ENCODE measurements around the gene ENKD1. TPM values are rescaled to one million over a fixed set of nuclear protein-coding genes. Genes with fewer than 3 reads are reported as not detected.

The ENKD1 gene
- total and polyA plus RNA-seq, 2 of the 13 experiments (the other 11 are each of a cell fraction or from before 2014, with no cell fraction given) = 10.8 to 20.8 TPM

DNA sequence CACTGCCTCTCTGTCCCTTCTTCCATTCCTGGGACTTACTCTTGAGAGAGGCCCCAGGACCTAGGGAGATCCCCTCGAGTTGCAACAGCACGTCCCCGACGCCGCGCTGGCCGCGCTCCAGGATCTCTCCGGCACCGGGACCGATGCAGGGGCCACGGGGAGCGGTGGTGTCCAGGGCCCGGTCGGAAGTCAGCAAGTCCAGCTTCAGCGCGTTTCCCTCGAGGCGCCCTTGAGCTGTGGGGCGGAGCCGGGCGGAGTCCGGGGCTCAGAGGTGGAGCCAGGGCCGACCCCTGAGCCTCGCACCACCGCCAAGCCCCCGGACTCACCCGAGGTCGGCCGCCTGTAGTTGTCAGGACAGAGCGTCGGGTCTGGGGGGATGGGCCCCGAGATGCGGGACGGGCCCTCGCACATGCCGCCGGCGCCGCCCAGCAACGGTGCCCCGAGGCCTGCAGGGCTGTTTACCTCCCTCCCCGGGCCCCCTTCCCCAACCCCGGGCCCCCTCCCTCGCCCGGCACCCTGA, 458 bp downstream of the ENKD1 start (continued):
- TF ChIP-seq SKIL (CRISPR knock-in tag; IDR thresholded peaks at IDR 0.05; ENCODE audit: borderline replicate concordance) (0 out of 2 replicates have a peak, but pooled peaks have one; percentile 8), ZKSCAN1 (IDR thresholded peaks at IDR 0.05; ENCODE audit: low read length) (no peak), RCOR2 (CRISPR knock-in tag; IDR thresholded peaks at IDR 0.05) (no peak), TFAP4 (IDR thresholded peaks at IDR 0.05; ENCODE audit: borderline replicate concordance, low read depth) (no peak), ZNF589 (CRISPR knock-in tag; conservative IDR thresholded peaks at IDR 0.05) (0 out of 2 replicates have a peak, but pooled peaks have one; percentile 49), CAMTA2 (CRISPR knock-in tag; IDR thresholded peaks at IDR 0.05; ENCODE audit: borderline replicate concordance) (peak; percentile 70; the same call in 1 of the 2 replicates), ZNF282 (IDR thresholded peaks at IDR 0.05; ENCODE audit: partially characterized antibody) (no peak), HOXA7 (CRISPR knock-in tag; IDR thresholded peaks at IDR 0.05) (no peak), HCFC1 (IDR thresholded peaks at IDR 0.05; ENCODE audit: low read depth, low read length) (no peak), ARID5B (CRISPR knock-in tag; IDR thresholded peaks at IDR 0.05) (no peak; the same call in 1 of the 2 replicates), ZNF264 (CRISPR knock-in tag; IDR thresholded peaks at IDR 0.05) (peak; percentile 29), IRF2 (CRISPR knock-in tag; IDR thresholded peaks at IDR 0.05) (0 out of 2 replicates have a peak, but pooled peaks have one; percentile 40), ZNF776 (CRISPR knock-in tag; IDR thresholded peaks at IDR 0.05) (peak; percentile 82; the same call in 1 of the 2 replicates)
- TF ChIP-seq, protein P1, sequence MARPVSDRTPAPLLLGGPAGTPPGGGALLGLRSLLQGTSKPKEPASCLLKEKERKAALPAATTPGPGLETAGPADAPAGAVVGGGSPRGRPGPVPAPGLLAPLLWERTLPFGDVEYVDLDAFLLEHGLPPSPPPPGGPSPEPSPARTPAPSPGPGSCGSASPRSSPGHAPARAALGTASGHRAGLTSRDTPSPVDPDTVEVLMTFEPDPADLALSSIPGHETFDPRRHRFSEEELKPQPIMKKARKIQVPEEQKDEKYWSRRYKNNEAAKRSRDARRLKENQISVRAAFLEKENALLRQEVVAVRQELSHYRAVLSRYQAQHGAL (CRISPR knock-in tag; IDR thresholded peaks at IDR 0.05; ENCODE audit: not compliant biosample characterization) = no peak
- TF ChIP-seq, protein P2, sequence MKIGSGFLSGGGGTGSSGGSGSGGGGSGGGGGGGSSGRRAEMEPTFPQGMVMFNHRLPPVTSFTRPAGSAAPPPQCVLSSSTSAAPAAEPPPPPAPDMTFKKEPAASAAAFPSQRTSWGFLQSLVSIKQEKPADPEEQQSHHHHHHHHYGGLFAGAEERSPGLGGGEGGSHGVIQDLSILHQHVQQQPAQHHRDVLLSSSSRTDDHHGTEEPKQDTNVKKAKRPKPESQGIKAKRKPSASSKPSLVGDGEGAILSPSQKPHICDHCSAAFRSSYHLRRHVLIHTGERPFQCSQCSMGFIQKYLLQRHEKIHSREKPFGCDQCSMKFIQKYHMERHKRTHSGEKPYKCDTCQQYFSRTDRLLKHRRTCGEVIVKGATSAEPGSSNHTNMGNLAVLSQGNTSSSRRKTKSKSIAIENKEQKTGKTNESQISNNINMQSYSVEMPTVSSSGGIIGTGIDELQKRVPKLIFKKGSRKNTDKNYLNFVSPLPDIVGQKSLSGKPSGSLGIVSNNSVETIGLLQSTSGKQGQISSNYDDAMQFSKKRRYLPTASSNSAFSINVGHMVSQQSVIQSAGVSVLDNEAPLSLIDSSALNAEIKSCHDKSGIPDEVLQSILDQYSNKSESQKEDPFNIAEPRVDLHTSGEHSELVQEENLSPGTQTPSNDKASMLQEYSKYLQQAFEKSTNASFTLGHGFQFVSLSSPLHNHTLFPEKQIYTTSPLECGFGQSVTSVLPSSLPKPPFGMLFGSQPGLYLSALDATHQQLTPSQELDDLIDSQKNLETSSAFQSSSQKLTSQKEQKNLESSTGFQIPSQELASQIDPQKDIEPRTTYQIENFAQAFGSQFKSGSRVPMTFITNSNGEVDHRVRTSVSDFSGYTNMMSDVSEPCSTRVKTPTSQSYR (CRISPR knock-in tag; IDR thresholded peaks at IDR 0.05; ENCODE audit: borderline replicate concordance) = peak; percentile 65; the same call in 1 of the 2 replicates
- TF ChIP-seq, protein P3, sequence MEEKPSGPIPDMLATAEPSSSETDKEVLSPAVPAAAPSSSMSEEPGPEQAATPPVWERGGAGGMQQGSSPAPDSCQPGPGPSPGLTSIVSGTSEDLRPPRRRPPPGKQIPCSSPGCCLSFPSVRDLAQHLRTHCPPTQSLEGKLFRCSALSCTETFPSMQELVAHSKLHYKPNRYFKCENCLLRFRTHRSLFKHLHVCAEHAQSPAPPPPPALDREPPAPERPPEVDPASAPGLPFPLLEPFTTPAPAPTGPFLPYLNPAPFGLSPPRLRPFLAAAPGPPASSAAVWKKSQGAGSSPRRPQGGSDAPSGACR (CRISPR knock-in tag; IDR thresholded peaks at IDR 0.05) = no peak; the same call in none of the 2 replicates
- TF ChIP-seq, protein P4, sequence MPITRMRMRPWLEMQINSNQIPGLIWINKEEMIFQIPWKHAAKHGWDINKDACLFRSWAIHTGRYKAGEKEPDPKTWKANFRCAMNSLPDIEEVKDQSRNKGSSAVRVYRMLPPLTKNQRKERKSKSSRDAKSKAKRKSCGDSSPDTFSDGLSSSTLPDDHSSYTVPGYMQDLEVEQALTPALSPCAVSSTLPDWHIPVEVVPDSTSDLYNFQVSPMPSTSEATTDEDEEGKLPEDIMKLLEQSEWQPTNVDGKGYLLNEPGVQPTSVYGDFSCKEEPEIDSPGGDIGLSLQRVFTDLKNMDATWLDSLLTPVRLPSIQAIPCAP (CRISPR knock-in tag; IDR thresholded peaks at IDR 0.05; ENCODE audit: low read depth) = no peak

Data from HepG2 (cell line).